HEK293 (cell line): Measurements from ENCODE around the gene TNN.

Experiments
- CTCF ChIA-PET: fragments of 350-600 bp; formaldehyde crosslinking; extraction: SDS; loops from one replicate; lab custom pipeline; 2021; ENCODE audit warnings: antibody characterized with exemption; lab: Yijun Ruan, JAX
- POLR2A ChIA-PET: fragments of 300-600 bp; formaldehyde crosslinking; extraction: SDS; loops from one replicate; lab custom pipeline; 2020; ENCODE audit warnings: antibody characterized with exemption, inconsistent platforms; lab: Yijun Ruan, JAX
- H3K27ac ChIP-seq: fragments of 200-500 bp; sonication (Bioruptor generic); 2 replicates; pipeline ENCODE4 v1.5.1; 2014; ENCODE audit warnings: low read depth, low read length, control low read depth, inconsistent platforms; ENCODE audit errors: extremely low read depth
- H3K36me3 ChIP-seq, 2 experiments: fragments of 200-500 bp in 1 of 2; sonication (Bioruptor generic) in 1 of 2; 1 replicate in 1 of 2; 2 replicates in 1 of 2; pipeline ENCODE4 v1.5.1; 2014 to 2017; ENCODE audit warnings: inconsistent platforms in 2 of 2, low read length in 2 of 2; ENCODE audit not compliant: control insufficient read depth in 2 of 2, insufficient read depth in 1 of 2
- H3K4me1 ChIP-seq: fragments of 200-500 bp; sonication (Bioruptor generic); 2 replicates; pipeline ENCODE4 v1.5.1; 2014; ENCODE audit warnings: mild to moderate bottlenecking, low read length, inconsistent platforms; ENCODE audit not compliant: control insufficient read depth, insufficient read depth
- H3K4me3 ChIP-seq: 2 replicates; pipeline ENCODE4 v1.5.1; 2011; ENCODE audit warnings: low read depth, mild to moderate bottlenecking, control low read depth, low read length, moderate library complexity
- H3K9me3 ChIP-seq: fragments of 200-500 bp; sonication (Bioruptor generic); 2 replicates; pipeline ENCODE4 v1.5.1; 2014; ENCODE audit warnings: low read depth, low read length, inconsistent platforms; ENCODE audit not compliant: control insufficient read depth, insufficient read depth
- GLIS2 ChIP-seq: fragments of 450-650 bp; formaldehyde crosslinking; IDR thresholded peaks from 2 replicates; pipeline ENCODE4 v1.5.1; 2016; ENCODE audit warnings: missing biosample characterization, missing genetic modification characterization
- HOXA7 ChIP-seq: sonication (generic); formaldehyde crosslinking; IDR thresholded peaks from 2 replicates; pipeline ENCODE4 v1.8.1; 2022; ENCODE audit warnings: missing genetic modification reagents, borderline replicate concordance
- HOXC10 ChIP-seq: sonication (generic); formaldehyde crosslinking; IDR thresholded peaks from 2 replicates; pipeline ENCODE4 v1.8.1; 2023; ENCODE audit warnings: mild to moderate bottlenecking, missing genetic modification reagents
- HOXD13 ChIP-seq: sonication (generic); formaldehyde crosslinking; IDR thresholded peaks from 2 replicates; pipeline ENCODE4 v1.8.0; 2022; ENCODE audit warnings: missing genetic modification reagents, borderline replicate concordance
- ZBTB1 ChIP-seq: fragments of 450-650 bp; formaldehyde crosslinking; IDR thresholded peaks from 2 replicates; pipeline ENCODE4 v1.5.1; 2016; ENCODE audit warnings: missing biosample characterization, missing genetic modification characterization
- ZBTB21 ChIP-seq: fragments of 450-650 bp; formaldehyde crosslinking; IDR thresholded peaks from 2 replicates; pipeline ENCODE4 v1.5.1; 2017; ENCODE audit warnings: missing biosample characterization, missing genetic modification characterization
- ZFP69B ChIP-seq: fragments of 450-650 bp; formaldehyde crosslinking; IDR thresholded peaks from 2 replicates; pipeline ENCODE4 v1.5.1; 2016; ENCODE audit warnings: missing biosample characterization, missing genetic modification characterization
- ZNF140 ChIP-seq: fragments of 450-650 bp; formaldehyde crosslinking; IDR thresholded peaks from 2 replicates; pipeline ENCODE4 v1.5.1; 2016; ENCODE audit warnings: missing biosample characterization, missing genetic modification characterization
- ZNF16 ChIP-seq: fragments of 450-650 bp; formaldehyde crosslinking; IDR thresholded peaks from 2 replicates; pipeline ENCODE4 v1.5.1; 2016; ENCODE audit warnings: low read depth, missing biosample characterization, missing genetic modification characterization
- ZNF18 ChIP-seq: fragments of 450-650 bp; formaldehyde crosslinking; IDR thresholded peaks from 2 replicates; pipeline ENCODE4 v1.5.1; 2016; ENCODE audit warnings: missing biosample characterization, missing genetic modification characterization
- ZNF19 ChIP-seq: fragments of 450-650 bp; formaldehyde crosslinking; IDR thresholded peaks from 2 replicates; pipeline ENCODE4; 2016; ENCODE audit warnings: missing biosample characterization, missing genetic modification characterization, low read depth
- ZNF24 ChIP-seq: fragments of 450-650 bp; formaldehyde crosslinking; IDR thresholded peaks from 2 replicates; pipeline ENCODE4 v1.5.1; 2016; ENCODE audit warnings: missing biosample characterization, missing genetic modification characterization
- ZNF324 ChIP-seq: fragments of 450-650 bp; formaldehyde crosslinking; IDR thresholded peaks from 2 replicates; pipeline ENCODE4 v1.5.1; 2016; ENCODE audit warnings: missing biosample characterization, missing genetic modification characterization
- ZNF341 ChIP-seq: fragments of 450-650 bp; formaldehyde crosslinking; IDR thresholded peaks from 2 replicates; pipeline ENCODE4; 2016; ENCODE audit warnings: low read depth, missing biosample characterization, missing genetic modification characterization
- ZNF350 ChIP-seq: fragments of 450-650 bp; formaldehyde crosslinking; IDR thresholded peaks from 2 replicates; pipeline ENCODE4 v1.5.0; 2017; ENCODE audit warnings: missing biosample characterization, mild to moderate bottlenecking, missing genetic modification characterization
- ZNF473 ChIP-seq: fragments of 450-650 bp; formaldehyde crosslinking; IDR thresholded peaks from 2 replicates; pipeline ENCODE4 v1.5.1; 2017; ENCODE audit warnings: missing biosample characterization, missing genetic modification characterization
- ZNF529 ChIP-seq: fragments of 450-650 bp; formaldehyde crosslinking; IDR thresholded peaks from 2 replicates; pipeline ENCODE4 v1.5.1; 2017; ENCODE audit warnings: missing genetic modification characterization, missing biosample characterization; ENCODE audit not compliant: insufficient replicate concordance
- ZNF555 ChIP-seq: fragments of 450-650 bp; formaldehyde crosslinking; conservative IDR thresholded peaks from 2 replicates; pipeline ENCODE4 v1.5.1; 2017; ENCODE audit warnings: missing biosample characterization, mild to moderate bottlenecking, missing genetic modification characterization, inconsistent platforms
- ZNF560 ChIP-seq: fragments of 450-650 bp; formaldehyde crosslinking; IDR thresholded peaks from 2 replicates; pipeline ENCODE4 v1.5.1; 2017; ENCODE audit warnings: missing biosample characterization, missing genetic modification characterization, borderline replicate concordance
- ZNF626 ChIP-seq: fragments of 450-650 bp; sonication (Bioruptor Pico); formaldehyde crosslinking; IDR thresholded peaks from 2 replicates; pipeline ENCODE4 v1.5.1; 2018; ENCODE audit warnings: missing biosample characterization, missing genetic modification characterization, inconsistent platforms
- ZNF639 ChIP-seq: fragments of 450-650 bp; formaldehyde crosslinking; IDR thresholded peaks from 2 replicates; pipeline ENCODE4 v1.5.1; 2016; ENCODE audit warnings: missing biosample characterization, missing genetic modification characterization
- ZNF670 ChIP-seq: fragments of 450-650 bp; formaldehyde crosslinking; IDR thresholded peaks from 2 replicates; pipeline ENCODE4 v1.5.1; 2016; ENCODE audit warnings: missing biosample characterization, missing genetic modification characterization, low read depth
- ZNF707 ChIP-seq: fragments of 450-650 bp; formaldehyde crosslinking; IDR thresholded peaks from 2 replicates; pipeline ENCODE4 v1.5.1; 2016; ENCODE audit warnings: missing biosample characterization, missing genetic modification characterization
- ZNF843 ChIP-seq: fragments of 450-650 bp; formaldehyde crosslinking; IDR thresholded peaks from 2 replicates; pipeline ENCODE4 v1.5.1; 2016; ENCODE audit warnings: missing biosample characterization, missing genetic modification characterization

The TNN gene

GRCh38 chr1:175155936-175156335, 88.3 kb downstream of the TNN start:
- Histone ChIP-seq H3K36me3 (peaks cover 0 to 5% of the 10 kb centered on the region in 2 experiments; a peak in 1 of 3 replicates), H3K4me3 (no peak overlapping the region)
- TF ChIP-seq ZNF24: no peak
- no peak for TF ChIP-seq ZBTB21 (tag by site-specific recombination)
- TF ChIP-seq ZNF140: no peak
- no peak for TF ChIP-seq HOXA7 (CRISPR knock-in tag)
- TF ChIP-seq GLIS2: no peak
- no peak for TF ChIP-seq ZNF341 (tag by site-specific recombination)
- TF ChIP-seq, all 188 proteins: peak for 0
- ChIA-PET CTCF (interaction anchor here (0.8 to 7.9 kb wide), 17 partner anchors 10 to 918 kb away, joined by 3 to 133 read pairs (median 5); partner anchors contain the start of gene MRPS14), POLR2A (interaction anchor here (1.1 kb wide), 1 partner anchor 36 kb away, joined by 3 read pairs; no protein-coding TSS in a partner anchor)
- no peak overlapping the region for H3K27ac ChIP-seq
- H3K4me1 ChIP-seq: no peaks in the 10 kb centered on the region
- no peaks in the 10 kb centered on the region for H3K9me3 ChIP-seq

- no peak for TF ChIP-seq ZNF18 (tag by site-specific recombination)
- no peak overlapping the region for H3K4me3 ChIP-seq
- no peaks in the 10 kb centered on the region for H3K9me3 ChIP-seq
- no peaks in the 10 kb centered on the region for H3K4me1 ChIP-seq
- peaks cover 0 to 5% of the 10 kb centered on the region in 2 experiments; a peak in 1 of 3 replicates for H3K36me3 ChIP-seq
- H3K27ac ChIP-seq: no peak overlapping the region
- ChIA-PET CTCF (interaction anchor here (0.6 to 7.9 kb wide), 4 partner anchors 28 to 728 kb away, joined by 3 to 133 read pairs (median 6); no protein-coding TSS in a partner anchor), POLR2A (interaction anchor here (0.7 kb wide), 1 partner anchor 1187 kb away, joined by 4 read pairs; no protein-coding TSS in a partner anchor)
Observed at GRCh38 chr1:175157200-175157599, 89.6 kb downstream of the TNN start.

- Histone ChIP-seq H3K4me3 (no peak overlapping the region), H3K4me1 (no peaks in the 10 kb centered on the region), H3K36me3 (peaks cover 0 to 5% of the 10 kb centered on the region in 2 experiments; a peak in 1 of 3 replicates), H3K27ac (no peak overlapping the region), H3K9me3 (no peaks in the 10 kb centered on the region)
- TF ChIP-seq ZNF18 (tag by site-specific recombination): no peak
- TF ChIP-seq ZNF19 (tag by site-specific recombination): no peak
- ChIA-PET CTCF (interaction anchor here (0.7 to 7.9 kb wide), 2 partner anchors 160 to 693 kb away, joined by 3 to 133 read pairs; no protein-coding TSS in a partner anchor), POLR2A (no interaction called here)
Observed at GRCh38 chr1:175158170-175158591, 90.5 kb downstream of the TNN start.

- POLR2A ChIA-PET: no interaction called here
- Histone ChIP-seq H3K36me3 (peaks cover 0 to 5% of the 10 kb centered on the region in 2 experiments; a peak in 1 of 3 replicates), H3K4me1 (no peaks in the 10 kb centered on the region), H3K9me3 (no peaks in the 10 kb centered on the region), H3K27ac (no peak overlapping the region)
- CTCF ChIA-PET: interaction anchor here (1.4 to 3.0 kb wide), 2 partner anchors 8 to 157 kb away, joined by 5 to 15 read pairs; no protein-coding TSS in a partner anchor
- TF ChIP-seq ZNF324 (tag by site-specific recombination): no peak
- no peak for TF ChIP-seq ZNF555 (tag by site-specific recombination)
- TF ChIP-seq ZNF560 (tag by site-specific recombination): no peak
- no peak for TF ChIP-seq ZFP69B
- TF ChIP-seq HOXD13 (CRISPR knock-in tag): no peak
- TF ChIP-seq ZNF341 (tag by site-specific recombination): no peak
- TF ChIP-seq HOXC10 (CRISPR knock-in tag): no peak
- TF ChIP-seq ZNF707 (tag by site-specific recombination): no peak
- TF ChIP-seq ZNF350 (tag by site-specific recombination): no peak
- TF ChIP-seq ZNF16 (tag by site-specific recombination): no peak
- TF ChIP-seq ZNF670 (tag by site-specific recombination): no peak
- TF ChIP-seq ZNF626 (tag by site-specific recombination): no peak
- no peak for TF ChIP-seq ZNF639 (tag by site-specific recombination)
- TF ChIP-seq ZNF843 (tag by site-specific recombination): no peak
- TF ChIP-seq ZNF529 (tag by site-specific recombination): no peak
- no peak for TF ChIP-seq ZBTB1 (tag by site-specific recombination)
- no peak for TF ChIP-seq ZNF473 (tag by site-specific recombination)
- TF ChIP-seq, all 188 proteins: peak for 0
- no peak overlapping the region for H3K4me3 ChIP-seq
Observed at GRCh38 chr1:175162955-175163354, 95.3 kb downstream of the TNN start.
